GM12872 (cell line): ENCODE results near the gene PHTF2.

Experiments
- CTCF ChIP-seq: IDR thresholded peaks from 3 replicates; pipeline ENCODE4 v1.5.1; 2011; ENCODE audit warnings: low read depth, mild to moderate bottlenecking, low read length, moderate library complexity; ENCODE audit not compliant: insufficient read depth

The PHTF2 gene

GRCh38 chr7:77866370-77866769 is 67.8 kb downstream of the PHTF2 start:
- TF ChIP-seq CTCF: no peak

GRCh38 chr7:77866786-77867536 is 68.4 kb downstream of the PHTF2 start:
- no peak for TF ChIP-seq CTCF

- no peak for TF ChIP-seq CTCF
Observed at GRCh38 chr7:77867537-77867865, 68.9 kb downstream of the PHTF2 start.

- TF ChIP-seq CTCF: no peak
Observed at GRCh38 chr7:77877791-77878190, 79.2 kb downstream of the PHTF2 start.

- no peak for TF ChIP-seq CTCF
Observed at GRCh38 chr7:77878500-77878899, 79.9 kb downstream of the PHTF2 start.

DNA sequence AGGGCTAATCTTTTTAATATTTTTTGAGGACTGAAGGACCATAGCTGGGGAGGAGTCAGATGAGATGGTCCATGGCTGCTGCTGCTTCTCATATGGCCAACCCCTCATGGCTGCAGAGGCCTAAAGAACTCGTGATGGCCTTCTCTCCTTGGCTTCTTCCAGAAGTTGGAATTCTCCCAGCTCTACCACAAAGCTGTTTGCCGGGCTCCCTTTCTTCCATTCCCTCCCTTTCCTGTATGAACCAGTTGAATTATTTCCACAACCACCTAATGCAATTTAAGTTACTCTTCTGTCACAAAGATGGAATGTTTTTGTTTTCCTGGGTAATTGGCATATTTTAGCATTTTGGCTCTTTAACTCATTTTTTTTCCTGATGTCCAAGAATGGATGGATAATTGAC is 80.7 kb downstream of the PHTF2 start:
- TF ChIP-seq CTCF: no peak

DNA sequence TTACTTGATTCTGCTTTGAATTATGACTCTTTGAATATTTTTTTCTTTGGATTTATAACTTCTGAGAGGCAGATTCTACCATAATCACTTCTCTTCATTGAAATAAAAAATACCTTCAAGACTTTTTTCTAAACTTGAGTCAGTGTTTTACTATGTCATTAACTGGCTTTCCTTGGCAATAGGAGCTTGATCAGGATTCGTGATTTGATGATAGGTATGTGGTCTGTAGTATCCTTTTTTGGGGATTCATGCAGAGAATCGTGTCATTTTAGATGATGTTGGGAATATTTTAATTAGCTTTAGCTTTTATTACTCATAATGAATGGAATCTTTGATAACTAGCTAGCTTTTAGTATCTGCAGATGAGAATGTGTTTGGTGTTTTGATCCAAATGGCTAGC is 83.3 kb downstream of the PHTF2 start:
- TF ChIP-seq CTCF: no peak
